AG08395 (cell line): ENCODE results near the gene CCDC89.
A peak's percentile ranks its signal among the peaks of the same experiment; 100 is the strongest.
"Not testable (repeated sequence)": the region's sequence is repeated elsewhere in the genome, so short reads cannot be mapped to it uniquely, and the experiment has no call there.

Experiments used
- DNase-seq: peaks from one replicate; pipeline ENCODE4 v3.0.0; 2012; ENCODE audit warnings: mixed read lengths, low spot score

Gene CCDC89

DNA sequence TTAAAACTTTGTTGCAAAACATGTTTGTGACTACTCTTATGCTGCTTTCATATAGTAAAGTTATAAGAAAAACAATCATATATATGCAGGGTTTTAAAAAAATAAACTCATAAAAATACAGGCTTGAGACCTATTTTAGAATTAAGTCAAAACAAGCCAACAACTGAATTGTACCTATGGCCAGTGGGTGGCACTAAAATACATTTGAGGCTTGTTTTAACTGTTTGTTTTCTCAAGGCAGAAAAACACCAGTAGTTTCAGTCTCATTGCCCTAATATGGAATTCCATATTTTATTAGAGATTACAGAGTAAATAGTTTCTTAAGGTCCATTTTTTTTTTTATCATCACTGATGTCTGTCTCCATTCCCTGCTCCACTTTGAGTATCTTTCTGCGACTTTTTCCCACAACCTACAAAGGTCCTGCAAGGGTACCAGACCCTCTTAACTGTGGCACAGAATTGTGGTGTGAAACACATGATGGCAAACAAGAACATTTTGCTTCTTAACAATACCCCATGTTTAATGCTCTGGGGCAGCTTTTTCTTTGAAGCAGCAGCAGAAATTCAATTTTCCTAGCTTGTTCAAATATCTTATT is 8.5 kb upstream of the CCDC89 start:
- peak; percentile 48 for DNase-seq

DNA sequence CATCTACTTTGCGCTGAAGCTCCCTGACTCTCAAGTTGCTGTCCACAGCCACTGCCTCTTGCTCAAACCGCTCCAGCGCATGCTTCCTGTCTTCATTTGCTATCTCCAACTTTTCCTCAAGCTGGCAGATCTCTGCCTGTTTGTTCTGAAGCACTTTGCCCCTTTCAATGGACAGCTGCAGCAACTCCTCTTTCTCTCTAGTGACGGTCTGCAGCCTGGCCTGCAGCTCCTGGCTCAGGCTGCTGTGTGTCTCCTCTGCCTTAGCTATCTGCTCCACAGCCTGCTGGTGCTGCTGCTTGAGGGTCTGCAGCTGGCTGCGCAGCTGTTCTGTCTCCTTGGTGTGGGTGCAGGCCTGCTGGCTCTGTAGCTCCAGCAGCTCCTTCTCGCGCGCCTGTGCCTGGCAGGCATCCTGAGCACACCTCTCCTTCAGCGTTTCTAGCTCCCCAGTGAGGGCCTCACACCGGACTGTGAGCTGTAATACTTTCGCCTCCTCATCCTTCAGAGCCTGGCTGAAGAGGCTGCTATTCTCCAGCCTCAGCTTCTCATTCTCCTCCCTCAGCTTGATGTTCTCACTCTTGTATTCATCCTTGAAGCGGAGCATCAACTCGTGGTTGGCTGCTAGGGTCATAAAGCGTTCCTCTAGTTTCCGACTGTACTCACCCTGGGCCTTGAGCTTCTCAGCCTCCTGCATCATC is 723 bp downstream of the CCDC89 start:
- DNase-seq = peak; percentile 33

DNA sequence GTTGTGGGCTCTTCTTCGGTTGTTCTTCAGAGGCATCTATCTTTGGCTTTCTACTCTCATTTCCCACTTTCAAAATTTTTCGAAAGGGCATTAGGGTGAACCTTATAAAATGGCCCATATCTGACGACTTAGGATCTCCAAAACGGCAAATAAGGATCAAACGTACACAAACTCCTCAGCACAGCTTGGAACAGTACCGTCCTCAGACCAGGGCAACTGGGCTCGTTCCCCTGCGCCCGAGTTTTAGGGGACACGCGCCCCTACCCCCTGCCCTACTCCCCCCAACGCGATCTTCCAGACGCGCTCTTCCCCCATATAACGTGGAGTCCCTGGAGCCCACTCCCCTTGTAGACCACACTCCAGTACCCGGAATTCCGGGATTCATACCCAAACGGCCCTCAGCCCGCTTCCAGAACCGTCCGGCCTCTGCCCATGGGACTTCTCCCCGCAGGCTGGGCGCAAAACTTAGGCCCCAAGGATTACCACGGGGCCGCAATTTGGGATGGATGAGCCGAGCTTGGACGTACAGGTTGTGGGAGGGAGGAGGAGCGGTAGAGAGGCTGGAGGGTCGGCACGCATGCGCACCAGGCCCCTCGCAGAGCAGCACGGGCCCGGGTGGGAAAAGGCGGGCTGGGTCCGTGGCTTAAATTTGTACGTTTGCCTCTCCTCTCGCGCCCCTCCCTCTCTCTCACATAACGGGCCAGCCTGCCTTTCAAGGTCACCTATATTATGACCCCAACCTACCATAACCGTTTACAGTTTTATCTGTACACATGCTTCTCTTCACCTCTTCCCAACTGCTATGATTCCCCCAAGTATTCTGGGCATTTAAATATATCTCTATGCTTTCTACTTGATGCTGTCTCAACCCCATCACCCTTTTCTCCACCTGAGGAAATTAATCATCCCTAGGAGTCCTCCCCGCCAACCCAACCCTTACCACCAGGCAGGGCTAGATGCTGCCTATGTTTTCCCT is 3.4 kb downstream of the CCDC89 start:
- DNase-seq = peak; percentile 76

DNA sequence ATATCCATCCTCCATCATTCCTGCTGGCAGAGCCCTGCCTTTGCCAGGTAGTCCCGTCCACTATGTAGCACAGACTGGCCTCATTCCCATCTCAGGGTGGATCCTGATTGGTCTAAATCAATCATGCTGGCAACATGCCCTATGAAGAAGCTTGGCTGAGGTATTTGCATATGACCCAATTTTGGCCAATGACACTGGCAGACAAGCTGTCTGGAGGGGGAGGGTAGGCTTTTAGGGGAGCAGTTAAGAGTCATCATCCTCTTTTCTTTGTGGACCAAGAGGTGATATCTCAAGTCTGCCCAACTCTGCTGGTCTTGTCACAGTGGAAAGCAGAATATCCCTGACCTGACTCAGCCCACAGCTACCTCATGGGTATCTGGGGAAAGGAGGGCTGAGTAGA is 5.1 kb downstream of the CCDC89 start:
- no peak for DNase-seq

DNA sequence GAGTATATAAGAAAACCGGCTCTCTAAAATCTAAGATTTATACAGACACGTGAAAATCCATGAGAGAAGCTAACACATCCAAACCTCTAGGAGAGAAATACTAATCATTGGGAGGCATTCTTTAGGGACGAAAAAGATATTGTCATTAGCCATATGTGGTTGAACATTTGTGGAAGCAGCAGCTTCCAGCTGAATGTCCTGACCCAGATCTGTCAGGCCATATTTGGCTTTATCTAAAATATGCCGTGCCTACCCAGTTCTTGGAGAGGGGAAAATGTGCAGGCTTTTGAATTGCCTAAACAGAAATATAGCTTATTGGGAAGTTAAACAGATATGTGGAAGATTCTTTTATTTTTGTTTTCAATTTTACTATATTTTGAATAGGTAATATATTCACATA is 6.4 kb downstream of the CCDC89 start:
- DNase-seq = no peak

DNA sequence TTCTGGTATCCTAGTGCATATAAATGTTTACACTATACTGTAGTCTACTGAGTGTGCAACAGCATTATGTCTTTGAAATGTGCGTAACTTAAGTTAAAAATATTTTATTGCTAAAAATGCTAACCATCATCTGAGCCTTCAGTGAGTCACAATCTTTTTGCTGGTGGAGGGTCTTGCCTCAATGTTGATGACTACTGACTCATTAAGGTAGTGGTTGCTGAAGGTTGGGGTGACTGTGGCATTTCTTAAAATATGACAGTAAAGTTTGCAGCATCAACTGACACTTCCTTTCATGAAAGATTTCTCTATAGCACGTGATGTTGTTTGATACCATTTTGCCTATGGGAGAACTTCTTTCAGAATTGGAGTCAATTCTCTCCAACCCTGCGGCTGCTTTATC is 12.6 kb downstream of the CCDC89 start:
- DNase-seq = no peak

DNA sequence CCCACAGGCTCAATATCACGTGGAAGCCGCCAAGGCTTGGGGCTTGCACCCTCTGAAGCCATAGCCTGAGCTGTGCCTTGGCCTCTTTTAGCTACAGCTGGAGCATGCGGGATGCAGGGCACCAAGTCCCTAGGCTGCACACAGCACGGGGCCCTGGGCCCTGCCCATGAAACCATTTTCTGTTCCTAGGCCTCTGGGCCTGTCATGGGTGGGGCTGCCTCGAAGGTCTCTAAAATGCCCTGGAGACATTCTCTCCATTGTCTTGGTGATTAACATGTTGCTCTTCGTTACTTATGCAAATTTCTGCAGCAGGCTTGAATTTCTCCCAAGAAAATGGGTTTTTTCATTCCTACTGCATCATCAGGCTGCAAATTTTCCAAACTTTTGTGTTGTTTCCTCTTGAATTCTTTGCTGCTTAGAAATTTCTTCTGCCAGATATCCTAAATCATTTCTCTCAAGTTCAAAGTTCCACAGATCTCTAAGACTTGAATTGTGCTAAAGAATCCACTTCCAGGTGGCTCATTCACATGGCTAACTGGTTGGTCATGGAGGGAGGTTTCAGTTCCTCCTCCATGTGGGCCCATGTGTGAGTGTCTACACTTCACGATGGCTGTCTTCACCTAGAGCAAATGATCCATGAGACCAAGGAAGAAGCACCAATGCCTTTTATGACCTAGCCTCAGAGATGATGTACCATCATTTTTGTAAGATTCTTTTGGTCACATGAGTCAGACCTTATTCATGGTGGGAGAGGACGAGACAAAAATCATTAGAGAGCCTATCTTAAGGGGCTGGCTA is 13.7 kb downstream of the CCDC89 start:
- no peak for DNase-seq

DNA sequence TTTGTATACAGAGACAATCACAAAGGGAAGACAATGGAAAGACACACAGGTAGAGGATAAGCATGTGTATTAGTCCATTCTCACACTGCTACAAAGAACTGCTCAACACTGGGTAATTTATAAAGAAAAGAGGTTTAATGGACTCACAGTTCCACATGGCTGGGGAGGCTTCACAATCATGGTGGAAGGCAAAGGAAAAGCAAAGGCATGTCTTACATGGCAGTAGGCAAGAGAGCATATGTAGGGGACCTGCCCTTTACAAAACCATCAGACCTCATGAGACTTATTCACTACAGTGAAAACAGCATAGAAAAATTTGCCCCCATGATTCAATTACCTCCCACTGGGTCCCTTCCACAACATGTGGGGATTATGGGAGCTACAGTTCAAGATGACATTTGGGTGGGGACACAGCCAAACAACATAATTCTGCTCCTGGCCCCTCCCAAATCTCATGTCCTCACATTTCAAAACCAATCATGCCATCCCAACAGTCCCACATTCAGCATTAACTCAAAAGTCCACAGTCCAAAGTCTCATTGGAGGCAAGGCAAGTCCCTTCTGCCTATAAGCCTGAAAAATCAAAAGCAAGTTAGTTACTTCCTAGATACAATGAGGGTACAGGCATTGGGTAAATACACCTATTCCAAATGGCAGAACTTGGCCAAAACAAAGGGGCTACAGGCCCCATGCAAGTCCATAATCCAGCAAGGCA is 14.9 kb downstream of the CCDC89 start:
- DNase-seq = not testable (repeated sequence)

DNA sequence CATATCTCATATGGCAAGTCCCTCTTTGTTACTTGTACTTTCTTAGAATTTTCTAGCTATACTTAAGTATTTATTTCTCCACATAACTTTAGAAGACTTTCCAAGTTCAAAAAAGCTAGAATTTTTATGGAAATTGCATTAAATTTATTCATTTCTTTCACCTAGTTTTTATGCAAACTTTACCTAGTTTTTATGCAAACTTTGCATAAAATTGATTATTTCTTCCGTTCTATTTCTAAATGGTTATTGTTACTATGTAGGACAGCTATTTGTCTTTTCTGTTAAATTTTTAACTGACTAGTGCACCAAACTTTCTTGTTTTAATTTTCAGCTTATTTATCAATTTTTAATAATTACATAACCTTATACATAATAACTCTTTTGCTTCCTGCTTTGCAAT is 17.8 kb downstream of the CCDC89 start:
- no peak for DNase-seq

DNA sequence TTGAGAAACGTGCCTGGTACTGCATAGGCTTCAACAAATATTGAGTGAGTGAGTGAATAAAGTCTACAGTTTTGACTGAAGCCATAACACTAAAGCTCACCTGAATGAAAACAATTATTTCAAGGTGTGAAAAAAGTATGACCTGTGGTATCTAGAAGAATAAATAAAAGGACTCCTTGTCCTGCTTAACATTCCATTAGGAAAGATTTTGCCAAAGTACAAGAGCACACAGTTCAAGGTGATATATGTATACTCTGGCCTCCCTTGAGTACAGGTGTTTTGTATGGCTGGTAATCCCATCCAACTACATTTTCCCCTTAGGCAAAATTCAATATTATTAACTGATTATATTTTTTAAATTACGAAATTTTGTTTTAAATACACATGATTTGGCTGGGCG is 19.3 kb downstream of the CCDC89 start:
- DNase-seq = no peak

DNA sequence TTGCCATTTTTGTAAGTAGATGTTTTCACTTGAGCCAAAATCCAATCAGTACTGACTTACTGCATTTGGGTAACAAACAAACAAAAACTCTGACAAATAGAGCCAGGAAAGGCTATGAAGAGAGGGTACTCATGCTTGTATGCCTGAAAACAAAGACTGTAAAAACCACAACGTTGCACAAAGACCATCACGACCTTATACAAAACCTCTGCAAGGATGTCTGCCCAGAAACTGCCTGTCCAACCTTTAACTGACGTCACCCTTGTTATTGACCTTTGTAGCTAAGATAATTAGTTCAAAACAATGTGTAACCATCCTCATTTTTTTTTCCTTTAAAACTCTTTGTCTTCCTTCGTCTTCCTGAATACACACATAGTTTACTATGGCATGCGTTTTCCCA is 20.3 kb downstream of the CCDC89 start:
- DNase-seq = no peak

DNA sequence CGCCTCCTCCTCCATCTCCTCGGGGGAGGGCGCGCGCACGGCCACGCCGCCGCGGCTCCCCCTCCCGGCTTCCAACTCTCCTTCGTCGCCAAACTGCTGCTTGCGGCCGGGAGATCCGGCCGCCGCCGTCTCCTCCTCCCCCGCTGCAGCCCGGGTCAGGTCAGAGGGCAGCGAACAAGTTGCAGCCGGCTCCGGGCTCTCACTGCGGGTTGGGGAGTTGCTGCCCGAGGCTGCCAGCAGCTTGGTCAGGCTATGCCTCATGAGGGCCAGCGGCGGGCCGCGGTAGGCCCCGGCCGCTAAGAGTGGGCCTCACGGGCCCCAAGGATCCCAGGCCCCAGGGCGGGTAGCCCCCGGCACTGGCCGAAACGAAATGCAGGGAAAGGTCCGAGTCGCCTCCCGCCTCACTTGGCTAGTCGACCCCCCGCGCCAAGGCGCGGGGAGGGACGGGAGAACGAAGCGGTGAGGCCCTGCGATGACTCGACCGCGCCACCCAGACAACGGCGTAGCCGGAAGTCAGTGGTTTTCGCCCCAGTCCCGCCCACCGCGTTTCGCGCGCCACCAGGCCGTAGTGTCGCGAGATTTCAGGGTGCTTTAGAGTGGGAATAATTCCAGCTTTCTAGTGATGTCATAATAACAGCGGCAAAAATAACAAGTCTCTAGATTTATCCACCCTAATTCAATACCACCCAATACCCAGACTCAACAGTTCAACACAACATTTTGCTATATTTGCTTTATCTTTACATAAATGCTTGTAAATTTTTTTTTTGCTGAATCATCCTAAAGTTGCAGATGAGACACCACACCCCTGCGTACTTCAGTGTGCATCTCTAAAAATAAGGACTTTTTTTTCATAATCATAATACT is 21.1 kb downstream of the CCDC89 start, which contains the start of gene CREBZF:
TSS of gene CREBZF (minus strand) at position 515 of the 867 bp plus-strand sequence. CDS start at position 261, 254 bp downstream.
- peak; percentile 95 for DNase-seq

DNA sequence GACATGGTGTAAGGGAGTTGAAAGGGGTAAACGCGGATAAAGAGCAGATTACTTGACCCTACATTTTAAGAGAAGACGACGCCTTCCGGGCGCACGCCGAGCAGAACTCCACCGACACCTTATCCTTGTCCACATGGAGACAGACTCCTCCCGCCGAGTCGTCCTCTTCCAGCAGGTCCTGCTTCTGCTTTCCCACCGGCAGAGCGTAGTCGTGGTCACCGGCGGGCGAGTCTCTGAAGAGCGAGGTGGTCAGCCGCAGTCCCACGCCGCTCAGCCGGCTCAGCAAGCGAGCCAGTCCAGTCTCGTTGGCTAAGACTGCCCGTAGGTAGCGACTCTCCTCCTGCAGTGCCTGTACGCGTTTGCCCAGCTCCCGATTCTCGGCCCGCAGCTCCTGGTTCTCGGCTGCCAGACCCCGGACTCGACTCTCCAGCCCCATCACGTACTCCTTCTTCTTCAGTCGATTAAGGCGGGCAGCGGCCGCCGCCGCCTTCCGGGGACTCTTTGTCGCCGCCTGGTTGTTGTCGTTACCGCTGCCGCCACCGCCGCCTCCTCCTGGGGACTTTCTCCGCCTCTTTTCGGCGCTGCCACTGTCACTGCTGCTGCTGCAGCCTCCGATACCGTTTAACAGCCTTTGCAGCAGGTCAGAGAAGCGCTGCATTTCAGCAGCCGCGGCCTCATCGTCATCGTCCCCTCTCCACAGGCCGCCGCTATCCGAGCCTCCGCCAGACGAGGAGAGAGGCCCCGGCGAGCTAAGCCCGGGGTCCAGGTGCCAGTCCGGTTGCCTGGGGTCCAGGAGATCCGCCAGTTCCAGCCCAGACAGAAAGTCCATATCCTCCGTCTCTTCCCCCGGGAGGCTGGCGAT is 22.0 kb downstream of the CCDC89 start:
- DNase-seq = peak; percentile 57

DNA sequence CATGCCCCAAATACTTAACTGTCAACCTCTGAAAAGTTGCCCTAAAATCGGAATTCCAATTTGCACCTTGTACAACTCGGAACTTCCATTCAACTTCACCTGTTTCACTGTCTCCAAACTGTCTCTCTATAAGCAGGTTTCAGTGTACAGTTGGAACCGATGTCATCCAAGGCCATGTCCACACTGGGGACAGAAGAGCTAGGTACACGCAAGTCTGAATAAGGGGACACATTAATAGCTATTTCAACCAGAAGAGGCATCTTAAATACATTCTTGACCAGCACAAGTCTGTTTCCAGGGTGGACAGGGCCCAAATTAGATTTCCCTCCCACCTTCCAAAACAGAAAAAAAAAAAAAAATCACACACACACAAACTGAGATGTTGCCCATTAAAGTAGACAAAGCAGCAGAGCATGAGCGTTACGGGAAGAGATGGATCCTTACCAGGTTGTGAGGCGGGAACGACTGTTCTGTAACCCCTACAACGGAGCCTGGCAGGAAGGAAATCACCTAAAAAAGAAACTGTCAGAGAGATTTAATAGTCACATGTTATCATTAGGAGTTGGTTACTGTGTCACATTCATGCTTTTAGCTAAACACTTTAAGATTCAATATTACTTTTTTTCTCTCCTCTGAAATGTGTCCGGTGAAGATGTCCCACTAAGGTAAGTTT is 22.8 kb downstream of the CCDC89 start:
- DNase-seq = peak; percentile 10

DNA sequence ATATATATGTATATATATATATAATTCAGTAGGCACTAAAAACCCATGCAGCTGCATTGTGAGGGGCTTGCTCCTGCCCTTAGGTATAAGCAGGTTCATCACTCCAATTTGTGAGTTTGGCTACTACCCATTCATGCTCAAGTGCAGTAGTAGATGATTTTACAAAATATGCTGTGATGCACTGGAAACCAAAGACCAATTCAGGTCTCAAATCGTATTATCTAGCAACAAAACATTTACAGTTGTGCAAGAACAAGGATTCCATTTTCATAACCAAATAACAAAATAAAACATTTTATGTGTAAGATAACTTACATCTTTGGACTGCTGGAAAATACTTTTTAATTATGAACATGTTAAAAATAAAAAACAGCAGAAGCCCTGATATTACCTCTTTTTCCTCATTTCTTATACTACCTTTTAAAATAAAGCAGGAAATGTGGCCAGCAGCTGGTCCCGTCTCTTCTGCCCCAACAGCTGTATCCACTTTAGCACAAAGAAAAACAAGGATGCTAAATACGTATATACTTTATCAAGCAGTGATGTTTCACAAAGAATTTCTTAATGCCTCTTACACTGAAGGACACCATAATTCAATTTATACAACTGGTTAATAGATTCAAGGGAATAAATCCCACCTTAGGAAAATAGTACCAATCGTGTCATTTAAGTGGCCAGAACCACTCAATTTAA is 23.9 kb downstream of the CCDC89 start:
- peak; percentile 17 for DNase-seq

DNA sequence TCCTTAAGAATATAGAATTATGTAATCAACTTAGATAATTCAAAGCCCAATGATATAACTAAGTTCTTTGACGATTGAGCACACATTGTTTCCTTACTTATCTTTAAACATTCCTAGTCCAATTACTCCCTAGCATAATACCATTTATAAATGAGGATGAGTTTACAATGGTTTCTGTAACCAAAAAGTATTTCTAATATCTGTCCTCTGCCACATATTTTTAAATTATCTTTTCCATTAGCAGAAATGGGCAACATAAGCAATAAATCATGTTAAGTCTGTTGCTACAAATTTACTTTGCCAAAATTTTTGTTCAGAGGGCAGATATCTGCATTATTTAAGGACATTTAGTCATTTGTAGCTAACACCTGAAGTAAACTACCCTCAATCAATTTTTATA is 27.8 kb downstream of the CCDC89 start:
- no peak for DNase-seq

DNA sequence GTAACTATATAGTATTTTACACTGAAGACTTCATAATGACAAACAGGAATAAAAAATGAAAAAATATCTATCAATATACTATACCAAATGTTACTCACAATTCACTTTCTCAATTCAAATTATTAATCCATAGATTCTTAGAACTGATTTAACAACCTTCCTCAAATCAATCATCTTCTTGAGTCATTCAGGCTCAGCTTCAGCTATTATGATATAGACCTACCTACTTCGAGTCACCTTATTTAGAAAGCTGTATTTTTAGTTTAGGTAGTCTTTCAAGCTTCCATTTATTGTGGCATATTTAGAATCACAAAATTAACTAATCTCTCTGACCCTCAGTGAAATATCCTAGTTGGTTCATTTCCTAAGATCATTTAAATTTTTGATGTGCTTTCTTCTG is 29.2 kb downstream of the CCDC89 start:
- DNase-seq = no peak

DNA sequence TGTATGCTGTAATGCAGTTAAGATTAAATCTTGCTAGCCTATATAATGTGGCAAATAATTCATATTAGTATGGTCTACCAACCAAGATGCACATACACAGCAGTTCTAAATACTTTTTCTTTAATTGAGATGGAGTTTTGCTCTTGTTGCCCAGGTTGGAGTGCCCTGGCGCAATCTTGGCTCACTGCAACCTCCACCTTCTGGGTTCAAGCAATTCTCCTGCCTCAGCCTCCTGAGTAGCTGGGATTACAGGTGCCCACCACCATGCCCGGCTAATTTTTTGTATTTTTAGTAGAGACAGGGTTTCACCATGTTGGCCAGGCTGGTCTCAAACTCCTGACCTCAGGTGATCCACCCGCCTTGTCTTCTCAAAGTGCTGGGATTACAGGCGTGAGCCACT is 31.7 kb downstream of the CCDC89 start:
- not testable (repeated sequence) for DNase-seq
